HepG2 (cell line): ENCODE data around the gene RAP2A. TPM values are rescaled to one million over a fixed set of nuclear protein-coding genes. Genes with fewer than 3 reads are reported as not detected.

Source experiments
- ATAC-seq: fragments of 200-7000 bp; cut with Tn5 transposase; 3 replicates; pipeline ENCODE4 v1.9.1; 2020; ENCODE audit warnings: mild to moderate bottlenecking, moderate library complexity
- BruUV-seq: library from RNA; stranded (reverse); fragments of 400-500 nt; replicated peaks from 2 replicates; lab custom pipeline; 2021; lab: Mats Ljungman, UMichigan
- CTCF ChIA-PET: fragments of 300-600 bp; formaldehyde crosslinking; extraction: SDS; loops from one replicate; lab custom pipeline; 2021; ENCODE audit warnings: low total read pairs, inconsistent platforms, low intra/inter-chr PET ratio; lab: Yijun Ruan, JAX
- POLR2A ChIA-PET: fragments of 350-600 bp; sonication (Branson Sonifier 250); formaldehyde crosslinking; loops from one replicate; lab custom pipeline; 2020; ENCODE audit warnings: antibody characterized with exemption, inconsistent platforms; lab: Yijun Ruan, JAX
- DNase-seq: peaks from one replicate; pipeline ENCODE4 v3.0.0-alpha.2; 2015; ENCODE audit warnings: low spot score
- FAIRE-seq: peaks from 3 replicates; lab custom pipeline; 2011; peaks lifted over from hg19 to GRCh38; lab: Jason Lieb, UNC
- H2AFZ ChIP-seq: one replicate; pipeline ENCODE4 v1.6.1; 2011; ENCODE audit warnings: low read length, inconsistent platforms
- H3K27ac ChIP-seq: fragments of 300-600 bp; 3 replicates; pipeline ENCODE4 v1.8.0; 2011; ENCODE audit warnings: mixed run types, mild to moderate bottlenecking, mixed read lengths, low read length, inconsistent platforms; ENCODE audit not compliant: insufficient read depth; ENCODE audit errors: extremely low read length
- H3K27me3 ChIP-seq, 2 experiments: fragments of 200-600 bp in 1 of 2; 2 replicates in 1 of 2; 3 replicates in 1 of 2; pipeline versions ENCODE4 v1.6.0 to v1.8.0; 2011; ENCODE audit warnings: low read length in 2 of 2, mild to moderate bottlenecking in 2 of 2, moderate library complexity in 2 of 2, inconsistent platforms in 1 of 2; ENCODE audit not compliant: insufficient read depth in 2 of 2, control insufficient read depth in 1 of 2
- H3K36me3 ChIP-seq, 2 experiments: fragments of 200-600 bp in 1 of 2; replicated peaks in 1 of 2; 2 replicates in 1 of 2; 3 replicates in 1 of 2; pipeline versions ENCODE4 v1.5.1 to v1.8.0; 2011; ENCODE audit warnings: low read length in 2 of 2, inconsistent platforms in 1 of 2; ENCODE audit not compliant: insufficient read depth in 2 of 2, control insufficient read depth in 1 of 2
- H3K4me1 ChIP-seq: 2 replicates; pipeline ENCODE4 v1.5.1; 2012; ENCODE audit warnings: low read length, inconsistent platforms; ENCODE audit not compliant: insufficient read depth
- H3K4me2 ChIP-seq: 2 replicates; pipeline ENCODE4 v1.6.0; 2011; ENCODE audit warnings: low read depth, low read length, inconsistent platforms
- H3K4me3 ChIP-seq, 3 experiments: fragments of 200-600 bp in 1 of 3; sonication (generic), shearing (Covaris generic) in 1 of 3; replicated peaks in 1 of 3; 2 replicates each; pipeline ENCODE4 v1.5.1; 2011 to 2016; ENCODE audit warnings: low read length in 3 of 3, inconsistent platforms in 2 of 3, low read depth in 2 of 3, mild to moderate bottlenecking in 2 of 3, control low read depth in 1 of 3, mixed read lengths in 1 of 3; ENCODE audit not compliant: insufficient read depth in 1 of 3
- H3K79me2 ChIP-seq: one replicate; pipeline ENCODE4 v1.6.1; 2011; ENCODE audit warnings: low read length, inconsistent platforms; ENCODE audit not compliant: insufficient read depth
- H3K9ac ChIP-seq: 2 replicates; pipeline ENCODE4 v1.6.0; 2011; ENCODE audit warnings: mild to moderate bottlenecking, low read depth, low read length, inconsistent platforms; ENCODE audit not compliant: insufficient read depth
- H3K9me3 ChIP-seq: 2 replicates; pipeline ENCODE4 v1.5.1; 2012; ENCODE audit warnings: mild to moderate bottlenecking, low read length
- H4K20me1 ChIP-seq: 2 replicates; pipeline ENCODE4 v1.6.0; 2011; ENCODE audit warnings: inconsistent platforms, mild to moderate bottlenecking, low read length, moderate library complexity; ENCODE audit not compliant: insufficient read depth
- ATM ChIP-seq: fragments of 450-650 bp; IDR thresholded peaks from 2 replicates; pipeline ENCODE4 v1.7.1; 2017; ENCODE audit warnings: mild to moderate bottlenecking, borderline replicate concordance
- DNMT1 ChIP-seq: sonication (generic); formaldehyde crosslinking; IDR thresholded peaks from 2 replicates; pipeline ENCODE4 v1.5.1; 2020; ENCODE audit warnings: mild to moderate bottlenecking, missing genetic modification reagents
- ETV6 ChIP-seq: sonication (generic); formaldehyde crosslinking; conservative IDR thresholded peaks from 2 replicates; pipeline ENCODE4 v1.4.0; 2020; ENCODE audit warnings: missing genetic modification reagents
- FOSL2 ChIP-seq: sonication (generic); formaldehyde crosslinking; IDR thresholded peaks from 2 replicates; pipeline ENCODE4 v1.4.0; 2020; ENCODE audit warnings: missing genetic modification reagents
- GFI1 ChIP-seq: sonication (generic); formaldehyde crosslinking; IDR thresholded peaks from 2 replicates; pipeline ENCODE4 v1.5.0; 2020; ENCODE audit warnings: missing genetic modification reagents, mild to moderate bottlenecking, borderline replicate concordance
- KLF6 ChIP-seq: IDR thresholded peaks from 2 replicates; pipeline ENCODE4 v1.8.0; 2016; ENCODE audit warnings: missing biosample characterization, missing genetic modification reagents
- MIER3 ChIP-seq: IDR thresholded peaks from 2 replicates; pipeline ENCODE4 v1.6.1; 2016; ENCODE audit warnings: missing compliant biosample characterization, borderline replicate concordance
- NCOA5 ChIP-seq: sonication (generic); formaldehyde crosslinking; IDR thresholded peaks from 2 replicates; pipeline ENCODE4 v1.4.0; 2020; ENCODE audit warnings: missing genetic modification reagents
- RNF2 ChIP-seq: fragments of 450-650 bp; conservative IDR thresholded peaks from 2 replicates; pipeline ENCODE4 v1.6.1; 2016; ENCODE audit warnings: low read depth
- SALL1 ChIP-seq: sonication (generic); formaldehyde crosslinking; IDR thresholded peaks from 2 replicates; pipeline ENCODE4 v1.8.0; 2022; ENCODE audit warnings: mild to moderate bottlenecking, missing genetic modification reagents
- STAG1 ChIP-seq: sonication (generic); formaldehyde crosslinking; IDR thresholded peaks from 2 replicates; pipeline ENCODE4 v1.4.0; 2020; ENCODE audit warnings: missing genetic modification reagents
- ZEB1 ChIP-seq: IDR thresholded peaks from 2 replicates; pipeline ENCODE4 v1.6.1; 2012; ENCODE audit warnings: mild to moderate bottlenecking, low read depth, inconsistent platforms; ENCODE audit not compliant: insufficient replicate concordance
- ZFP36L1 ChIP-seq: sonication (generic); formaldehyde crosslinking; IDR thresholded peaks from 2 replicates; pipeline ENCODE4 v1.8.0; 2022; ENCODE audit warnings: mild to moderate bottlenecking, missing genetic modification reagents, moderate library complexity
- ZNF446 ChIP-seq: sonication (generic); formaldehyde crosslinking; IDR thresholded peaks from 2 replicates; pipeline ENCODE4 v1.5.0; 2020; ENCODE audit warnings: mild to moderate bottlenecking, missing genetic modification reagents
- ZNF512B ChIP-seq: sonication (generic); formaldehyde crosslinking; IDR thresholded peaks from 2 replicates; pipeline ENCODE4 v1.5.1; 2020; ENCODE audit warnings: missing genetic modification reagents, mild to moderate bottlenecking, borderline replicate concordance
- ZNF644 ChIP-seq: IDR thresholded peaks from 2 replicates; pipeline ENCODE4 v1.6.1; 2016; ENCODE audit warnings: low read depth
- ZNF766 ChIP-seq: sonication (generic); formaldehyde crosslinking; IDR thresholded peaks from 2 replicates; pipeline ENCODE4 v1.5.0; 2020; ENCODE audit warnings: missing genetic modification reagents, borderline replicate concordance
- ZXDC ChIP-seq: sonication (generic); formaldehyde crosslinking; IDR thresholded peaks from 2 replicates; pipeline ENCODE4 v1.5.0; 2020; ENCODE audit warnings: mild to moderate bottlenecking, missing genetic modification reagents
- WGBS: methylation state at CpG from one replicate; pipeline ENCODE4 v1.1.6; 2017; ENCODE audit warnings: low lambda C conversion rate; 5-methylcytosine and 5-hydroxymethylcytosine counted together
- in situ Hi-C: cut with HindIII; loops from 2 replicates; pipeline ENCODE4 v1.10.0; 2017; ENCODE audit warnings: low pct_unique_long_range_greater_than_20kb; ENCODE audit not compliant: extremely low pct_ligation_motif_present
- intact Hi-C: fragments of 100-400 bp; cut with micrococcal nuclease; formaldehyde crosslinking; loops from one replicate; pipeline ENCODE4 v1.10.0; 2022; ENCODE audit not compliant: unreplicated experiment
- polyA plus RNA-seq, 8 experiments: library from polyadenylated mRNA; depleted of rRNA in 3 of 8; stranded (reverse) in 7 of 8; unstranded in 1 of 8; fragments of >200 nt; fragmentation: Illumina TruSeq in 4 of 8; extraction: Trizol in 4 of 8; gene quantifications; 2 replicates each; pipeline versions ENCODE4 v1.2.1 to v1.2.3, GENCODE V29; 2011 to 2016; ENCODE audit warnings: low read depth in 4 of 8, missing spikeins in 1 of 8, mixed read lengths in 1 of 8; ENCODE audit not compliant: insufficient read depth in 1 of 8
- total RNA-seq, 5 experiments: library from RNA; depleted of rRNA; stranded (reverse); fragments of >200 nt; fragmentation: Illumina TruSeq; extraction: Trizol; gene quantifications; 2 replicates each; pipeline ENCODE4 v1.2.3, GENCODE V29; 2016; ENCODE audit warnings: low read depth in 1 of 5

RAP2A gene
- total and polyA plus RNA-seq, 2 of the 13 experiments (the other 11 are each of a cell fraction or from before 2014, with no cell fraction given), result 9.9 to 23.1 TPM

- no peaks in the 10 kb centered on the region for H3K79me2 ChIP-seq
- in situ Hi-C loops (no loop called here), intact Hi-C loops (no loop called here)
- no peak overlapping the region for H3K27ac ChIP-seq
- CTCF ChIA-PET, result no interaction called here
- no peaks in the 10 kb centered on the region for H3K9me3 ChIP-seq
- H4K20me1 ChIP-seq, result no peaks in the 10 kb centered on the region
- no peak overlapping the region for H2AFZ ChIP-seq
- FAIRE-seq (no peak), ATAC-seq (no peak), DNase-seq (no peak)
- no peaks in the 10 kb centered on the region for H3K27me3 ChIP-seq
- H3K4me2 ChIP-seq, result no peak overlapping the region
- POLR2A ChIA-PET, result no interaction called here
- no TSS peak for BruUV-seq
- peaks cover 23% of the 10 kb centered on the region for H3K4me1 ChIP-seq
- WGBS, result 98% methylated on average over 3 of the region's 3 CpGs
- TF ChIP-seq DNMT1 (no peak), FOSL2 (CRISPR knock-in tag) (no peak), ZNF766 (CRISPR knock-in tag) (no peak), ATM (no peak), ZEB1 (no peak), ETV6 (CRISPR knock-in tag) (no peak), GFI1 (CRISPR knock-in tag) (no peak), ZFP36L1 (CRISPR knock-in tag) (no peak), RNF2 (no peak), KLF6 (CRISPR knock-in tag) (no peak), MIER3 (no peak), SALL1 (CRISPR knock-in tag) (no peak), ZNF446 (CRISPR knock-in tag) (no peak), ZNF644 (CRISPR knock-in tag) (no peak), STAG1 (no peak), NCOA5 (CRISPR knock-in tag) (no peak), ZXDC (no peak), ZNF512B (CRISPR knock-in tag) (no peak)
- H3K36me3 ChIP-seq, result peaks cover 2 to 12% of the 10 kb centered on the region in 2 experiments; a peak in 3 of 5 replicates
- H3K4me3 ChIP-seq, result no peak overlapping the region
- no peak overlapping the region for H3K9ac ChIP-seq
Observed at GRCh38 chr13:97464561-97464960, 30.6 kb downstream of the RAP2A start.
